K562 (cell line): ENCODE results near the gene SH3BP4. TPM values are rescaled to one million over a fixed set of nuclear protein-coding genes. Genes with fewer than 3 reads are reported as not detected.

Experiments used
- CBX8 ChIP-seq: fragments of 200-600 bp; sonication (generic); IDR thresholded peaks from 2 replicates; pipeline ENCODE4 v1.6.1; 2012; ENCODE audit warnings: borderline replicate concordance, mixed run types, low read depth, mild to moderate bottlenecking, moderate library complexity, mixed read lengths, low read length, control low read depth, inconsistent platforms; ENCODE audit not compliant: poor library complexity, severe bottlenecking; ENCODE audit errors: extremely low read depth
- HMGN3 ChIP-seq: IDR thresholded peaks from 2 replicates; pipeline ENCODE4 v1.6.1; 2011; ENCODE audit warnings: borderline replicate concordance, low read depth, mild to moderate bottlenecking, mixed read lengths, low read length; ENCODE audit not compliant: insufficient read length; ENCODE audit errors: extremely low read depth
- PHB2 ChIP-seq: fragments of 450-650 bp; IDR thresholded peaks from 2 replicates; pipeline ENCODE4 v1.6.1; 2017; ENCODE audit warnings: low read depth
- RNF2 ChIP-seq: sonication (generic); IDR thresholded peaks from 2 replicates; pipeline ENCODE4 v1.6.1; 2016
- RREB1 ChIP-seq: fragments of 250-450 bp; sonication (Bioruptor Pico); IDR thresholded peaks from 2 replicates; pipeline ENCODE4 v1.4.0; 2020
- SIN3B ChIP-seq: fragments of 450-650 bp; IDR thresholded peaks from 2 replicates; pipeline ENCODE4 v1.6.1; 2017; ENCODE audit warnings: low read depth, mild to moderate bottlenecking, moderate library complexity
- TBL1XR1 ChIP-seq, 2 experiments: IDR thresholded peaks; 2 replicates each; pipeline ENCODE4 v1.6.1; 2012; ENCODE audit warnings: improper control_type of control experiment in 2 of 2, low read length in 2 of 2, mild to moderate bottlenecking in 1 of 2
- polyA plus RNA-seq, 8 experiments: library from polyadenylated mRNA; depleted of rRNA in 4 of 8; stranded (reverse) in 5 of 8; unstranded in 3 of 8; fragments of >200 nt; fragmentation: Nextera tagmentation in 2 of 8; fragmentation: Illumina TruSeq in 1 of 8; extraction: Ambion mirVana in 2 of 8; extraction: Trizol in 1 of 8; gene quantifications; 2 replicates each; pipeline versions ENCODE4 v1.2.1 to v1.2.3, GENCODE V29; 2011 to 2014; ENCODE audit warnings: inconsistent platforms in 1 of 8, missing spikeins in 1 of 8
- total RNA-seq, 7 experiments: library from RNA; depleted of rRNA in 6 of 7; stranded (reverse); fragments of >200 nt in 6 of 7; fragmentation: Illumina TruSeq in 2 of 7; extraction: Trizol in 2 of 7; gene quantifications; 2 replicates each; pipeline versions ENCODE4 v1.2.1 to v1.2.3, GENCODE V29; 2011 to 2021; ENCODE audit warnings: low replicate concordance in 1 of 7
- TF ChIP-seq, protein P1 (sequence below): IDR thresholded peaks from 2 replicates; pipeline ENCODE4 v1.6.1; 2016; ENCODE audit warnings: missing genetic modification characterization, missing compliant biosample characterization

SH3BP4 gene
- total and polyA plus RNA-seq, 9 of the 15 experiments (the other 6 are each of a cell fraction or from before 2014, with no cell fraction given), result 0.03 to 0.28 (median 0.27) TPM; not detected in 6

- TF ChIP-seq RREB1 (CRISPR knock-in tag), result no peak
- no peak for TF ChIP-seq SIN3B
- no peak for TF ChIP-seq TBL1XR1 (IDR thresholded peaks at IDR 0.05; ENCODE audit: low read length in 2 of 2)
- TF ChIP-seq CBX8, result no peak
- no peak for TF ChIP-seq RNF2
- no peak for TF ChIP-seq PHB2
- no peak for TF ChIP-seq HMGN3
- TF ChIP-seq, protein P1, sequence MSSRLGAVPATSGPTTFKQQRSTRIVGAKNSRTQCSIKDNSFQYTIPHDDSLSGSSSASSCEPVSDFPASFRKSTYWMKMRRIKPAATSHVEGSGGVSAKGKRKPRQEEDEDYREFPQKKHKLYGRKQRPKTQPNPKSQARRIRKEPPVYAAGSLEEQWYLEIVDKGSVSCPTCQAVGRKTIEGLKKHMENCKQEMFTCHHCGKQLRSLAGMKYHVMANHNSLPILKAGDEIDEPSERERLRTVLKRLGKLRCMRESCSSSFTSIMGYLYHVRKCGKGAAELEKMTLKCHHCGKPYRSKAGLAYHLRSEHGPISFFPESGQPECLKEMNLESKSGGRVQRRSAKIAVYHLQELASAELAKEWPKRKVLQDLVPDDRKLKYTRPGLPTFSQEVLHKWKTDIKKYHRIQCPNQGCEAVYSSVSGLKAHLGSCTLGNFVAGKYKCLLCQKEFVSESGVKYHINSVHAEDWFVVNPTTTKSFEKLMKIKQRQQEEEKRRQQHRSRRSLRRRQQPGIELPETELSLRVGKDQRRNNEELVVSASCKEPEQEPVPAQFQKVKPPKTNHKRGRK (tag), result no peak
- TF ChIP-seq, all 486 proteins: peak for 0
Measured at GRCh38 chr2:235005023-235005422, 53.2 kb downstream of the SH3BP4 start (continued).
